ENCODE data around the gene HOXC9. TPM values are rescaled to one million over a fixed set of nuclear protein-coding genes. Genes with fewer than 3 reads are reported as not detected.

Gene HOXC9
- total RNA-seq, 1 donor from 2014 or later = 0.27 TPM

GRCh38 chr12:53976823-53977595, 23.0 kb upstream of the HOXC9 start:
- H3K9me3 Mint-ChIP-seq = no peaks in the 10 kb centered on the region
- H3K27ac Mint-ChIP-seq = no peak overlapping the region
- peaks cover 3% of the 10 kb centered on the region for H3K4me1 Mint-ChIP-seq (ENCODE audit: unreplicated experiment)
- TF ChIP-seq, protein P1, sequence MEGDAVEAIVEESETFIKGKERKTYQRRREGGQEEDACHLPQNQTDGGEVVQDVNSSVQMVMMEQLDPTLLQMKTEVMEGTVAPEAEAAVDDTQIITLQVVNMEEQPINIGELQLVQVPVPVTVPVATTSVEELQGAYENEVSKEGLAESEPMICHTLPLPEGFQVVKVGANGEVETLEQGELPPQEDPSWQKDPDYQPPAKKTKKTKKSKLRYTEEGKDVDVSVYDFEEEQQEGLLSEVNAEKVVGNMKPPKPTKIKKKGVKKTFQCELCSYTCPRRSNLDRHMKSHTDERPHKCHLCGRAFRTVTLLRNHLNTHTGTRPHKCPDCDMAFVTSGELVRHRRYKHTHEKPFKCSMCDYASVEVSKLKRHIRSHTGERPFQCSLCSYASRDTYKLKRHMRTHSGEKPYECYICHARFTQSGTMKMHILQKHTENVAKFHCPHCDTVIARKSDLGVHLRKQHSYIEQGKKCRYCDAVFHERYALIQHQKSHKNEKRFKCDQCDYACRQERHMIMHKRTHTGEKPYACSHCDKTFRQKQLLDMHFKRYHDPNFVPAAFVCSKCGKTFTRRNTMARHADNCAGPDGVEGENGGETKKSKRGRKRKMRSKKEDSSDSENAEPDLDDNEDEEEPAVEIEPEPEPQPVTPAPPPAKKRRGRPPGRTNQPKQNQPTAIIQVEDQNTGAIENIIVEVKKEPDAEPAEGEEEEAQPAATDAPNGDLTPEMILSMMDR (conservative IDR thresholded peaks at IDR 0.05) = no peak
- H3K27me3 Mint-ChIP-seq = peaks cover 96% of the 10 kb centered on the region
- peak overlapping the region; percentile 51 for H3K4me3 Mint-ChIP-seq
- no peaks in the 10 kb centered on the region for H3K36me3 Mint-ChIP-seq
- no peak for DNase-seq (ENCODE audit: extremely low spot score, unreplicated experiment)

GRCh38 chr12:53977596-53978445, 22.1 kb upstream of the HOXC9 start:
- Mint-ChIP-seq H3K36me3 (no peaks in the 10 kb centered on the region), H3K27me3 (peaks cover 96% of the 10 kb centered on the region), H3K9me3 (no peaks in the 10 kb centered on the region), H3K4me1 (ENCODE audit: unreplicated experiment) (peaks cover 3% of the 10 kb centered on the region), H3K27ac (no peak overlapping the region), H3K4me3 (no peak overlapping the region)
- TF ChIP-seq, protein P1 (conservative IDR thresholded peaks at IDR 0.05) = no peak
- DNase-seq (ENCODE audit: extremely low spot score, unreplicated experiment) = no peak

DNA sequence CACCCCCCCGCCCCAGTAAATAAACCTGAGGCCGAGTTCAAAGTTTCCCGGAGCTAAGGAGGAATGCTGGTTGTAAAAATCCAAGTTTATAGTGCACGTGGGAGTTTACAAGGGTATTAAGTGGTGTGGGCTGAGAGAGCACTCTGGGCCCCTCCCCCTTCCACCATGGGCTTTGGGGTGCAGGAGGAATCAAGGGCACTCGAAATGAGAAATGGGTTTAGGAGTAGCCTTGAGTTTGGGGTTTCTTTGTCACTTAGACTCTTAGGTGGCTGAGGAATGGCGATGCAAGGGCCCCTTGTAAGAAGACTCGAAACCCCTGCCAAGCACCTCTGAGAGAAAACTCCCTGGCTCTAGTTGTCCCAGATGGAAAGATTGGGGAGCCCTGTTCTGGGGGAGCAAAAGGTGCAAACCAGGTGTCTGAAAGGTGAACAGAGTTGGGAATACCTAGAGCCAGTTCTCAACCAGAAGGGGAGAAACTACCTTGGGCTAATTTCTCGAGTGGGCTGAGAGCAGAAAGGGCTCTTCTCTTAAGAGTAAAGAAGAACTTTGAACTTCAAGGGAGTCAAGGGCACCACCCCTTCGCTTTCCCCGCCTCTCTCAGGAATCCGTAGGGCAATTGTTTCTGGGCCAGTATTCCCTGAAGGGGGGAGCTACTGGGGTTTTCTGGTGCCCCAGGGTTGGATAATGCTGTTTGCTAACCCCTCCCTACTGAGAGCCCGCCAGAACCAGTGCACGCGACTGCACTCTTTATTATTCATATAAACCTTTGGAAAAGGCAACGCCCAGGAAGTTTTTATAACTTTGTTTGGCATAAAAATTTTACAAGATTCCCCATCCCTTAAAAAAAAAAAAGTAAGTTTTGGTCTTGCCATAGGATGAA, 21.2 kb upstream of the HOXC9 start:
- peaks cover 3% of the 10 kb centered on the region for H3K4me1 Mint-ChIP-seq (ENCODE audit: unreplicated experiment)
- H3K36me3 Mint-ChIP-seq = no peaks in the 10 kb centered on the region
- TF ChIP-seq, protein P1 (conservative IDR thresholded peaks at IDR 0.05) = no peak
- DNase-seq (ENCODE audit: extremely low spot score, unreplicated experiment) = no peak
- no peaks in the 10 kb centered on the region for H3K9me3 Mint-ChIP-seq
- no peak overlapping the region for H3K27ac Mint-ChIP-seq
- no peak overlapping the region for H3K4me3 Mint-ChIP-seq
- peaks cover 97% of the 10 kb centered on the region for H3K27me3 Mint-ChIP-seq

- Mint-ChIP-seq H3K4me3 (no peak overlapping the region), H3K9me3 (no peaks in the 10 kb centered on the region), H3K36me3 (no peaks in the 10 kb centered on the region), H3K27me3 (peaks cover 98% of the 10 kb centered on the region), H3K4me1 (ENCODE audit: unreplicated experiment) (peaks cover 8% of the 10 kb centered on the region), H3K27ac (no peak overlapping the region)
- no peak for DNase-seq (ENCODE audit: extremely low spot score, unreplicated experiment)
- TF ChIP-seq, protein P1 (conservative IDR thresholded peaks at IDR 0.05) = no peak
Measured at GRCh38 chr12:53980104-53980801, 19.7 kb upstream of the HOXC9 start.

Data from type B pancreatic cell (in vitro differentiated cells).